PC-3 (cell line): ENCODE measurements around the gene AFDN. TPM values are rescaled to one million over a fixed set of nuclear protein-coding genes. Genes with fewer than 3 reads are reported as not detected.

ENCODE experiments used
- ATAC-seq: fragments of 200-7000 bp; cut with Tn5 transposase; 2 replicates; pipeline ENCODE4 v1.9.1; 2020; ENCODE audit warnings: mild to moderate bottlenecking, moderate library complexity
- BruUV-seq: library from RNA; stranded (reverse); fragments of 400-500 nt; replicated peaks from 2 replicates; lab custom pipeline; 2021; lab: Mats Ljungman, UMichigan
- CTCF ChIA-PET: fragments of 300-600 bp; sonication (Branson Sonifier 250); formaldehyde crosslinking; loops from one replicate; lab custom pipeline; 2022; ENCODE audit warnings: antibody characterized with exemption; lab: Charles Lee
- POLR2A ChIA-PET: fragments of 300-600 bp; sonication (Branson Sonifier 250); formaldehyde crosslinking; loops from one replicate; lab custom pipeline; 2022; ENCODE audit warnings: antibody characterized with exemption; ENCODE audit not compliant: unreplicated experiment; lab: Charles Lee
- DNase-seq: peaks from one replicate; pipeline ENCODE4 v3.0.0-alpha.2; 2015
- H2AFZ ChIP-seq: fragments of 300-600 bp; sonication (generic); 2 replicates; pipeline ENCODE4 v1.6.0; 2016; ENCODE audit warnings: antibody characterized with exemption, low read length
- H3F3A ChIP-seq: fragments of 300-600 bp; sonication (generic); one replicate; pipeline ENCODE4 v1.6.0; 2017; ENCODE audit warnings: antibody characterized with exemption, low read length, control low read depth, mild to moderate bottlenecking; ENCODE audit not compliant: unreplicated experiment
- H3K27ac ChIP-seq: fragments of 300-600 bp; sonication (generic); 2 replicates; pipeline ENCODE4 v1.5.1; 2016; ENCODE audit warnings: mild to moderate bottlenecking, low read length
- H3K27me3 ChIP-seq: fragments of 300-600 bp; sonication (generic); 2 replicates; pipeline ENCODE4 v1.6.1; 2016; ENCODE audit warnings: low read length, mixed read lengths
- H3K36me3 ChIP-seq: fragments of 300-600 bp; sonication (generic); 2 replicates; pipeline ENCODE4 v1.6.1; 2016; ENCODE audit warnings: low read depth, mixed run types, low read length, mixed read lengths
- H3K4me1 ChIP-seq: fragments of 300-600 bp; sonication (generic); 2 replicates; pipeline ENCODE4 v1.5.1; 2016; ENCODE audit warnings: low read length; ENCODE audit not compliant: insufficient read depth
- H3K4me2 ChIP-seq: fragments of 300-600 bp; sonication (generic); 2 replicates; pipeline ENCODE4 v1.6.0; 2016; ENCODE audit warnings: low read length
- H3K4me3 ChIP-seq: fragments of 300-600 bp; sonication (generic); 2 replicates; pipeline ENCODE4 v1.5.1; 2016; ENCODE audit warnings: mild to moderate bottlenecking, low read length, mixed read lengths
- H3K79me2 ChIP-seq: fragments of 300-600 bp; sonication (generic); 2 replicates; pipeline ENCODE4 v1.6.1; 2017; ENCODE audit warnings: low read length, mixed read lengths
- H3K9ac ChIP-seq: fragments of 300-600 bp; sonication (generic); 2 replicates; pipeline ENCODE4 v1.6.0; 2016; ENCODE audit warnings: mild to moderate bottlenecking, low read length
- H3K9me2 ChIP-seq: fragments of 300-600 bp; sonication (generic); replicated peaks from 2 replicates; pipeline ENCODE4 v1.6.1; 2016; ENCODE audit warnings: mixed run types, low read length, mixed read lengths
- H3K9me3 ChIP-seq: fragments of 300-600 bp; sonication (generic); 2 replicates; pipeline ENCODE4 v1.6.1; 2016; ENCODE audit warnings: low read length, mixed read lengths
- H4K20me1 ChIP-seq: fragments of 300-600 bp; sonication (generic); 2 replicates; pipeline ENCODE4 v1.6.1; 2016; ENCODE audit warnings: low read length, mixed read lengths
- EZH2 ChIP-seq: fragments of 300-600 bp; sonication (generic); IDR thresholded peaks from one replicate; pipeline ENCODE4 v1.6.1; 2017; ENCODE audit warnings: antibody characterized with exemption, mild to moderate bottlenecking, low read length; ENCODE audit not compliant: unreplicated experiment
- EZH2phosphoT487 ChIP-seq: fragments of 300-600 bp; sonication (generic); IDR thresholded peaks from 2 replicates; pipeline ENCODE4 v1.6.1; 2018; ENCODE audit warnings: mild to moderate bottlenecking, antibody characterized with exemption, low read length, borderline replicate concordance
- intact Hi-C: fragments of 100-400 bp; cut with micrococcal nuclease; formaldehyde crosslinking; loops from 2 replicates; pipeline ENCODE4 v1.9.0; 2023
- total RNA-seq: library from RNA; depleted of rRNA; stranded (reverse); fragments of >200 nt; gene quantifications from 2 replicates; pipeline ENCODE4 v1.2.3, GENCODE V29; 2014
- TF ChIP-seq, protein P1 (sequence below): fragments of 300-600 bp; sonication (generic); conservative IDR thresholded peaks from 2 replicates; pipeline ENCODE4 v1.5.1; 2017; ENCODE audit warnings: antibody characterized with exemption, low read depth, mild to moderate bottlenecking, low read length

Gene AFDN
- total RNA-seq, 1 experiment from 2014 or later: 37.1 TPM

DNA sequence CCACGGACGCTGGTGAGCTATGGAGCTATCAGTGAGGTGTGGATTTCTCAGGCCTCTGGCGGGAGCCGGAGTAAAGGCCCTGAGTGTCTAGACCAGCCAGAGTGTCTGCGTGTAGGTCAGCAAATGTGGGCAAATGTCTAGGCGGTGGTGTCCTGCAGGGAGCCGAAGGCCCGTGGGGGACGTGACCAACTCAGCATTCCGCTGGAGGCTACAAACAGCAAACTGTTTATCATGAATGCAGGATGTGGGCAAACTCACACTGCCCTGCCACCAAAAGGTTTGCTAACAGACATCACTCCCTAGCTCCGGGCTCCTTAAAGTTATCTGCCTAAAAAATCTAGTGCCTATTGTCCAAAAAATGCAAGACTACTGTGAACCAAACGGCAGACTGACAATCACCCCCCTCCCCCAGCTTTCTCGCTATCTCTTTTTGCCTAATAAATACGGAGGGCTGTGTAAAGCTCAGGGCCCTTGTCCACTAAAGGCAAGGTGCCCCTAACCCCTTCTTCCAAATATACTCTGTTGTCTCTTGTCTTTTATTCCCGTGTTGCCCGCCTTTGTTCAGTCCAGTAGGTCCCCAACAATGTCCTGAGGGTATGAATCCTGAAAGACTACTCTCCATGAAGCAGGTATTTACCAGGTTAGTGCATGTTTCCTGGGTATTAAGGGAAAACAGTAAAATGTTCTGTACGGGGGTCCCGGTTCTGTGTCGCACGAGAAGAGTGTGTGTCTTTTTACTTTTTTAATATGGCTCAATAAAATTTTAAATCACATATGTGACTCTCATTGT is 29.0 kb upstream of the AFDN start:
- Histone ChIP-seq H3K9me3 (no peaks in the 10 kb centered on the region), H3K27ac (no peak overlapping the region), H4K20me1 (no peaks in the 10 kb centered on the region), H3K79me2 (no peaks in the 10 kb centered on the region), H3K27me3 (peaks cover 13% of the 10 kb centered on the region), H3K9me2 (no peaks in the 10 kb centered on the region), H2AFZ (no peak overlapping the region), H3K4me1 (no peaks in the 10 kb centered on the region), H3K4me3 (no peak overlapping the region), H3K9ac (no peak overlapping the region), H3K4me2 (no peak overlapping the region), H3K36me3 (no peaks in the 10 kb centered on the region), H3F3A (no peaks in the 10 kb centered on the region)
- intact Hi-C loops: no loop called here
- DNase-seq (peak; percentile 42), ATAC-seq (no peak)
- TF ChIP-seq, protein P1, sequence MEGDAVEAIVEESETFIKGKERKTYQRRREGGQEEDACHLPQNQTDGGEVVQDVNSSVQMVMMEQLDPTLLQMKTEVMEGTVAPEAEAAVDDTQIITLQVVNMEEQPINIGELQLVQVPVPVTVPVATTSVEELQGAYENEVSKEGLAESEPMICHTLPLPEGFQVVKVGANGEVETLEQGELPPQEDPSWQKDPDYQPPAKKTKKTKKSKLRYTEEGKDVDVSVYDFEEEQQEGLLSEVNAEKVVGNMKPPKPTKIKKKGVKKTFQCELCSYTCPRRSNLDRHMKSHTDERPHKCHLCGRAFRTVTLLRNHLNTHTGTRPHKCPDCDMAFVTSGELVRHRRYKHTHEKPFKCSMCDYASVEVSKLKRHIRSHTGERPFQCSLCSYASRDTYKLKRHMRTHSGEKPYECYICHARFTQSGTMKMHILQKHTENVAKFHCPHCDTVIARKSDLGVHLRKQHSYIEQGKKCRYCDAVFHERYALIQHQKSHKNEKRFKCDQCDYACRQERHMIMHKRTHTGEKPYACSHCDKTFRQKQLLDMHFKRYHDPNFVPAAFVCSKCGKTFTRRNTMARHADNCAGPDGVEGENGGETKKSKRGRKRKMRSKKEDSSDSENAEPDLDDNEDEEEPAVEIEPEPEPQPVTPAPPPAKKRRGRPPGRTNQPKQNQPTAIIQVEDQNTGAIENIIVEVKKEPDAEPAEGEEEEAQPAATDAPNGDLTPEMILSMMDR: no peak
- TF ChIP-seq EZH2phosphoT487 (no peak), EZH2 (no peak)
- ChIA-PET CTCF (no interaction called here), POLR2A (no interaction called here)
- no TSS peak for BruUV-seq

DNA sequence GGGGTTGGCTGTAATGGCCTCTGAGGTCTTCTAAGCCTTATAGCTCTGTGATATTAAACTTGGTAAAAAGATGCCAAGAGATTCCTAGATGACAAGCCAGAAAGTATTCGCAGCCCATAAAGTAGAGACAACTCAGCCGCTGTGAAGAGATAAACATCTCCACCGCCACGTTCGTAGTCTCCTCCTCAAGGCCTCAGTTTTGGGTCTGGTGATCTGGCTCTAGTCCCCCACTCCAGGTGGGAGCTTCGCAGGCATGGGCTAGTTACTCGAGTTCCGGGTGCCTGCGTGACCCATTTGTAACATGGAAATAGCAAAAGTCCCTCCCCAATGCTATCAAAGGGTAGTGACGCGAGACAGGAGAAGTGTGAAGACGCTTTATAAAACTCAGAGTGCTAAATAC is 28.3 kb upstream of the AFDN start:
- ATAC-seq: no peak
- intact Hi-C loops: no loop called here

More for the DNA sequence above, 28.3 kb upstream of the AFDN start:
- CTCF ChIA-PET: no interaction called here
- Histone ChIP-seq H3K27me3 (peaks cover 13% of the 10 kb centered on the region), H3F3A (no peaks in the 10 kb centered on the region), H3K36me3 (no peaks in the 10 kb centered on the region), H3K9ac (no peak overlapping the region), H4K20me1 (no peaks in the 10 kb centered on the region), H3K9me3 (no peaks in the 10 kb centered on the region), H3K79me2 (no peaks in the 10 kb centered on the region), H3K27ac (no peak overlapping the region), H3K4me3 (no peak overlapping the region), H3K4me1 (no peaks in the 10 kb centered on the region), H3K9me2 (no peaks in the 10 kb centered on the region), H2AFZ (no peak overlapping the region), H3K4me2 (no peak overlapping the region)
- POLR2A ChIA-PET: no interaction called here
- BruUV-seq: no TSS peak
- TF ChIP-seq EZH2phosphoT487: no peak
- no peak for TF ChIP-seq EZH2
- TF ChIP-seq, protein P1: no peak
- no peak for DNase-seq
